Nephron (organoid): ENCODE results near the gene PHC2.

Experiments
- H3K27ac Mint-ChIP-seq, 3 experiments: 2 replicates each; pipeline ENCODE4 v1.8.0; 2020; ENCODE audit warnings: mixed read lengths in 3 of 3, mild to moderate bottlenecking in 2 of 3, moderate library complexity in 1 of 3
- H3K27me3 Mint-ChIP-seq: 2 replicates; pipeline ENCODE4 v1.8.0; 2021; ENCODE audit warnings: low read depth, mild to moderate bottlenecking, moderate library complexity, mixed read lengths
- H3K36me3 Mint-ChIP-seq: 2 replicates; pipeline ENCODE4 v1.8.0; 2020; ENCODE audit warnings: low read depth, mixed read lengths
- H3K4me1 Mint-ChIP-seq: 2 replicates; pipeline ENCODE4 v1.8.0; 2020; ENCODE audit warnings: mixed read lengths
- H3K4me3 Mint-ChIP-seq, 3 experiments: 2 replicates each; pipeline ENCODE4 v1.8.0; 2020; ENCODE audit warnings: mild to moderate bottlenecking in 3 of 3, mixed read lengths in 3 of 3, moderate library complexity in 2 of 3
- H3K9me3 Mint-ChIP-seq: 2 replicates; pipeline ENCODE4 v1.8.0; 2020; ENCODE audit warnings: mixed read lengths
- TF ChIP-seq, protein P1 (sequence below), 3 experiments: fragments of 200-600 bp; sonication (generic); IDR thresholded peaks; one replicate each; pipeline ENCODE4 v1.5.0; 2021; ENCODE audit warnings: antibody characterized with exemption in 3 of 3; ENCODE audit not compliant: unreplicated experiment in 3 of 3

PHC2 gene

DNA sequence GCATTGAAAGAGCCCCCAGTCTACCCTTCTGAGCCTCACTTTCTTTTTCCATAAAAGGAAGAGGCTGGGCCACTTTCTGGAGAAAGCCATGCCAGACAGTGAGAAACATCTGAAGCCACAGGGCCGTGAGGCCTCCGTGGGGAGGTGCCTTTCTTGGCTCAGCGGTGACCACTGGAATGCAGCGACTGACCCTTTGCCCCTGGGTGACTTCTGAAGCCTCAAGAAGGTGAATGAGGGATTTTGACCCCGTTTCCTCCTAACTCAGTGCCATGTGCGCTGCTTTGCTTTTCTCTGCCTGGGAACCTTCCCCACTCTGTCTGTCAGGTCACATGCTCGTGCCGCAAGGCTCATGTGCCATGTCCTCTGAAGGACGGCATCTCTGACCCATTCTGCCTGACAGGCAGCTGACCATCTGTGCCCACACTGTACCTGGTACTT lies 65.3 kb downstream of the PHC2 start:
- no peaks in the 10 kb centered on the region for H3K27me3 Mint-ChIP-seq
- peak overlapping the region; percentile 93 to 98 (median 96) for H3K27ac Mint-ChIP-seq
- H3K9me3 Mint-ChIP-seq = no peaks in the 10 kb centered on the region
- peak overlapping the region; percentile 1 to 42 (median 41) for H3K4me3 Mint-ChIP-seq
- H3K36me3 Mint-ChIP-seq = peaks cover 6% of the 10 kb centered on the region
- peaks cover 80% of the 10 kb centered on the region for H3K4me1 Mint-ChIP-seq
- TF ChIP-seq, protein P1, sequence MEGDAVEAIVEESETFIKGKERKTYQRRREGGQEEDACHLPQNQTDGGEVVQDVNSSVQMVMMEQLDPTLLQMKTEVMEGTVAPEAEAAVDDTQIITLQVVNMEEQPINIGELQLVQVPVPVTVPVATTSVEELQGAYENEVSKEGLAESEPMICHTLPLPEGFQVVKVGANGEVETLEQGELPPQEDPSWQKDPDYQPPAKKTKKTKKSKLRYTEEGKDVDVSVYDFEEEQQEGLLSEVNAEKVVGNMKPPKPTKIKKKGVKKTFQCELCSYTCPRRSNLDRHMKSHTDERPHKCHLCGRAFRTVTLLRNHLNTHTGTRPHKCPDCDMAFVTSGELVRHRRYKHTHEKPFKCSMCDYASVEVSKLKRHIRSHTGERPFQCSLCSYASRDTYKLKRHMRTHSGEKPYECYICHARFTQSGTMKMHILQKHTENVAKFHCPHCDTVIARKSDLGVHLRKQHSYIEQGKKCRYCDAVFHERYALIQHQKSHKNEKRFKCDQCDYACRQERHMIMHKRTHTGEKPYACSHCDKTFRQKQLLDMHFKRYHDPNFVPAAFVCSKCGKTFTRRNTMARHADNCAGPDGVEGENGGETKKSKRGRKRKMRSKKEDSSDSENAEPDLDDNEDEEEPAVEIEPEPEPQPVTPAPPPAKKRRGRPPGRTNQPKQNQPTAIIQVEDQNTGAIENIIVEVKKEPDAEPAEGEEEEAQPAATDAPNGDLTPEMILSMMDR (IDR thresholded peaks at IDR 0.05; ENCODE audit: unreplicated experiment in 3 of 3) = no peak

DNA sequence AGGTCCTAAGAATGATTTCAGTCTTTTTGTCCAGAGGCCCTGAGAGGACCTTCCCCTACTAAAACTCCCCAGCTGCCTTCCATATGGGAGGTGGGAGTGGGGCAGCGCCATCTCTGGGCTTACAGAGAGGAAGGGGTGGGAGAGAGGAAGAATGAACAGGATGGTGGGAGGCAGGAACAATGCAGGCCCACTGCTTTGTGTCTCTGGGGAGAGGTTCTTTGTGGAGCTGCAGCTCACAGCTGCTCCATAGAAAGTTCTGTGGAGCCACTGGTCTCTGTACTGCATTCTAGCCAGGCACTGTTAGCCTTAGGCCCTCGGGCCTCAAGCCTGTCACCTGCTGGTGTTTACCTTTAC lies 66.4 kb downstream of the PHC2 start:
- H3K9me3 Mint-ChIP-seq = no peaks in the 10 kb centered on the region
- H3K27me3 Mint-ChIP-seq = no peaks in the 10 kb centered on the region
- TF ChIP-seq, protein P1 (IDR thresholded peaks at IDR 0.05; ENCODE audit: unreplicated experiment in 3 of 3) = no peak
- H3K4me3 Mint-ChIP-seq = peak overlapping the region; percentile 11 to 61 (median 58)
- peak overlapping the region; percentile 93 to 98 (median 96) for H3K27ac Mint-ChIP-seq
- H3K4me1 Mint-ChIP-seq = peaks cover 85% of the 10 kb centered on the region
- peaks cover 10% of the 10 kb centered on the region for H3K36me3 Mint-ChIP-seq

DNA sequence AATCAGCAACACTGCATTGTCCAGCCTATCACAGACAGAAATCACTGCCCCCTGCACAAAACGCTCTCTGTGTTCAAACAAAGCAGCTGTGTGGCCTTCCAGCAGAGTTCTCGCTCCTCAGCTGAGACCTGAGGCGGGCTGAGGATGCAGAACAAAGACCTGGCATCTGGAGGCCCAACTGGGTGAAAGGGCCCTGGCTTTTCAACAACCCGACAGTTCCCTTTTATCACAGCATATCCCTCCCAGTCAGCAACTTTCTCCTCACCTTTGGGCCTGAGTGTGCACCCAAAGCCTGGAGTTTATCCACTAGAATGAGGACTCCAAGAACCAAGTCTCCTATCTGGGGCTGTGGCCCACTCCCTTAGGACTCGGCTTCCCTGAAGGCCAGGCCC lies 67.4 kb downstream of the PHC2 start:
- TF ChIP-seq, protein P1 (IDR thresholded peaks at IDR 0.05; ENCODE audit: unreplicated experiment in 3 of 3) = no peak
- Mint-ChIP-seq H3K36me3 (peaks cover 8% of the 10 kb centered on the region), H3K9me3 (no peaks in the 10 kb centered on the region), H3K4me1 (peaks cover 87% of the 10 kb centered on the region), H3K27me3 (no peaks in the 10 kb centered on the region), H3K4me3 (peak overlapping the region; percentile 83 to 85 (median 84)), H3K27ac (peak overlapping the region; percentile 93 to 98 (median 96))

DNA sequence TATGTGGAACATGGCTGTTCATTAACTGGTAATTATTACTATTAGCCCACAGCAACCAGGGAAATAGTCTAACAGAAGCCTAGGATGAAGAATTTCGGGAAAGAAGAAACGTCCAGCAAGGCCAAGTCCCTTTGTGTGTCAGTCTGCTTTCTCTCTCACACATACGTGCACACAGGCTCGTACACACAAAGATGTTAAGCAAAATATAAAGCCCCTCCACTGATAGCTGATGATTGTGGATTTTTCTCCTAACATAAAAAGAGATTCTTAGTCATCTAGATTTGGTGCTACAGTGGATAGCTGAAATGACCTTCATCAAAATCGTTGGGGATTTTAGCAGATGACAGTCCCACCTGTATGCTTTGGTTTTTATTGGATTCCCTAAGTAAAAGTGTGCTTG lies 67.9 kb downstream of the PHC2 start:
- H3K27ac Mint-ChIP-seq = peak overlapping the region; percentile 93 to 98 (median 96)
- H3K4me1 Mint-ChIP-seq = peaks cover 90% of the 10 kb centered on the region
- peaks cover 13% of the 10 kb centered on the region for H3K36me3 Mint-ChIP-seq
- no peaks in the 10 kb centered on the region for H3K9me3 Mint-ChIP-seq
- TF ChIP-seq, protein P1 (IDR thresholded peaks at IDR 0.05; ENCODE audit: unreplicated experiment in 3 of 3) = no peak
- H3K4me3 Mint-ChIP-seq = peak overlapping the region; percentile 83 to 85 (median 84)
- no peaks in the 10 kb centered on the region for H3K27me3 Mint-ChIP-seq

DNA sequence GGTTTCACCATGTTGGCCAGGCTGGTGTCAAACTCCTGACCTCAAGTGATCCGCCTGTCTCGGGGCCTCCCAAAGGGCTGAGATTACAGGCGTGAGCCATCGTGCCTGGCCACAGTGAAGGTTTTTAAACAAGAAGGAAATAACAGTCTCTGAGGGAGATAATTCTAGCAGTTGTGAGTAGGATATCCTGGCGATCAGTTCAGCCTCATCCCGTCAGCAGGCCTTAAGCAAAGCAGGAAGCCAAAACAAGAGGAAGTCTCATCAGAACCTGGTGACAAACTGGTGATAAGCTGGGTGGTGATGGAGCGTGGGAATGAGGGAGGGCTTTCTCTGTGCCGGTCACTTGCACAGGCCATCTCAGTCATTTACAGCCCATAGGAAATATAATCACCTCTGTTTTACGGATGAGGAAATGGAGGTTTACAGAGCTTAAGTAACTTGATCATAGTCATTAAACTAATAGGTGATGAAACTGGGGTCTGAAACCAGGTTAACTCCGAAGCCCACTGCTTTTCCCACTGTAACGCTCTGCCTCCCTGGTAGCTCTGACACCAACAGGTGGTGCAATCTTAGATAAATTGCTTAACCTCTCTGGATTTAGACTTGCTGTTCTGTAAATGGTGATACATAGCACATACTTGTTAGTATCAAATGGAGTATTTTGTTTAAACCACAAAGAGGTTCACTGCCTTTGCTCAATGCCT lies 69.2 kb downstream of the PHC2 start:
- Mint-ChIP-seq H3K4me3 (peak overlapping the region; percentile 56 to 84 (median 83)), H3K27ac (peak overlapping the region; percentile 93 to 98 (median 96)), H3K27me3 (no peaks in the 10 kb centered on the region), H3K4me1 (peaks cover 81% of the 10 kb centered on the region), H3K9me3 (no peaks in the 10 kb centered on the region), H3K36me3 (peaks cover 23% of the 10 kb centered on the region)
- TF ChIP-seq, protein P1 (IDR thresholded peaks at IDR 0.05; ENCODE audit: unreplicated experiment in 3 of 3) = no peak

DNA sequence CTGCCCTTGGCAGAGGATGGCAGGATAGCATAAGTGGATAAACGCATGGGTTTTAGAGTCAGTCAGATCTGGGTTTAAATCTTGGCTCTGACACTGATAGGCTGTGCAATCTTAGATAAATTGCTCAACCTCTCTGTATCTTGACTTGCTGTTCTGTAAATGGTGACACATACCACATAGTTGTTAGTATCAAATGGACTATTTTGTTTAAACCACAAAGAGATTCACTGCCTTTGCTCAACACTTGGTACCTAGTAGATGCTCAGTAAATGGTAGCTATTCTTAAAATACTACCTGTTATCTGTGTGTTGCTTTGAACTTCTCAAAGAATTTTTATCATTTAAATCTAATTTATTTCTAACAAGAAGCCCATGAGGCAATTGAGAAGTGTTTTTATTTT lies 70.5 kb downstream of the PHC2 start:
- H3K4me3 Mint-ChIP-seq = no peak overlapping the region
- TF ChIP-seq, protein P1 (IDR thresholded peaks at IDR 0.05; ENCODE audit: unreplicated experiment in 3 of 3) = no peak
- no peaks in the 10 kb centered on the region for H3K9me3 Mint-ChIP-seq
- H3K36me3 Mint-ChIP-seq = peaks cover 29% of the 10 kb centered on the region
- peak overlapping the region; percentile 86 to 98 (median 93) for H3K27ac Mint-ChIP-seq
- H3K27me3 Mint-ChIP-seq = no peaks in the 10 kb centered on the region
- H3K4me1 Mint-ChIP-seq = peaks cover 68% of the 10 kb centered on the region
